ENCODE results near the gene FADS2.

FADS2 gene

GRCh38 chr11:61855939-61856680 is 28.0 kb downstream of the FADS2 start:
- CTCF ChIA-PET: no interaction called here
- no peak for DNase-seq (ENCODE audit: extremely low spot score)

GRCh38 chr11:61860054-61860903 is 32.2 kb downstream of the FADS2 start:
- TF ChIP-seq BHLHE40 (IDR thresholded peaks at IDR 0.05; ENCODE audit: borderline replicate concordance) (no peak), TARDBP (IDR thresholded peaks at IDR 0.05) (no peak), L3MBTL2 (conservative IDR thresholded peaks at IDR 0.05) (no peak), LEF1 (IDR thresholded peaks at IDR 0.05; ENCODE audit: borderline replicate concordance) (no peak), FOXM1 (IDR thresholded peaks at IDR 0.05; ENCODE audit: borderline replicate concordance) (no peak), ARNT (IDR thresholded peaks at IDR 0.05) (no peak), NFRKB (IDR thresholded peaks at IDR 0.05) (no peak), SP1 (IDR thresholded peaks at IDR 0.05) (no peak), SUZ12 (IDR thresholded peaks at IDR 0.05) (no peak), HDGF (IDR thresholded peaks at IDR 0.05; ENCODE audit: borderline replicate concordance) (no peak), FOXK2 (IDR thresholded peaks at IDR 0.05) (no peak), CTBP1 (IDR thresholded peaks at IDR 0.05; ENCODE audit: borderline replicate concordance) (no peak)
- CTCF ChIA-PET: no interaction called here
- POLR2A ChIA-PET: no interaction called here
- no peak for DNase-seq (ENCODE audit: extremely low spot score)

More at GRCh38 chr11:61855939-61856680, 28.0 kb downstream of the FADS2 start:
- TF ChIP-seq ELF4 (IDR thresholded peaks at IDR 0.05): no peak
- no peak for TF ChIP-seq L3MBTL2 (conservative IDR thresholded peaks at IDR 0.05)
- TF ChIP-seq FOXA1 (IDR thresholded peaks at IDR 0.05): no peak
- TF ChIP-seq FOXM1 (IDR thresholded peaks at IDR 0.05; ENCODE audit: borderline replicate concordance): no peak
- TF ChIP-seq LEF1 (IDR thresholded peaks at IDR 0.05; ENCODE audit: borderline replicate concordance): no peak
- TF ChIP-seq HDGF (IDR thresholded peaks at IDR 0.05; ENCODE audit: borderline replicate concordance): no peak
- TF ChIP-seq PKNOX1 (IDR thresholded peaks at IDR 0.05): no peak
- no peak for TF ChIP-seq ARNT (IDR thresholded peaks at IDR 0.05)
- TF ChIP-seq BHLHE40 (IDR thresholded peaks at IDR 0.05; ENCODE audit: borderline replicate concordance): no peak
- no peak for TF ChIP-seq TARDBP (IDR thresholded peaks at IDR 0.05)
- POLR2A ChIA-PET: no interaction called here

- no peak for DNase-seq (ENCODE audit: extremely low spot score)
- TF ChIP-seq BHLHE40 (IDR thresholded peaks at IDR 0.05; ENCODE audit: borderline replicate concordance): no peak
- TF ChIP-seq NFRKB (IDR thresholded peaks at IDR 0.05): no peak
- TF ChIP-seq FOXA1 (IDR thresholded peaks at IDR 0.05): no peak
- no peak for TF ChIP-seq ARNT (IDR thresholded peaks at IDR 0.05)
- no peak for TF ChIP-seq CTBP1 (IDR thresholded peaks at IDR 0.05; ENCODE audit: borderline replicate concordance)
- no peak for TF ChIP-seq FOXK2 (IDR thresholded peaks at IDR 0.05)
- TF ChIP-seq LEF1 (IDR thresholded peaks at IDR 0.05; ENCODE audit: borderline replicate concordance): no peak
- no peak for TF ChIP-seq SUZ12 (IDR thresholded peaks at IDR 0.05)
- TF ChIP-seq FOXM1 (IDR thresholded peaks at IDR 0.05; ENCODE audit: borderline replicate concordance): no peak
- no peak for TF ChIP-seq TARDBP (IDR thresholded peaks at IDR 0.05)
- no peak for TF ChIP-seq L3MBTL2 (conservative IDR thresholded peaks at IDR 0.05)
- ChIA-PET POLR2A (no interaction called here), CTCF (no interaction called here)
These were observed 33.5 kb downstream of the FADS2 start for GRCh38 chr11:61861634-61862033.

- no peak for DNase-seq (ENCODE audit: extremely low spot score)
- no peak for TF ChIP-seq TARDBP (IDR thresholded peaks at IDR 0.05)
- TF ChIP-seq FOXM1 (IDR thresholded peaks at IDR 0.05; ENCODE audit: borderline replicate concordance): no peak
- TF ChIP-seq HDGF (IDR thresholded peaks at IDR 0.05; ENCODE audit: borderline replicate concordance): no peak
- TF ChIP-seq FOXK2 (IDR thresholded peaks at IDR 0.05): no peak
- no peak for TF ChIP-seq L3MBTL2 (conservative IDR thresholded peaks at IDR 0.05)
- TF ChIP-seq ELF4 (IDR thresholded peaks at IDR 0.05): no peak
- no peak for TF ChIP-seq LEF1 (IDR thresholded peaks at IDR 0.05; ENCODE audit: borderline replicate concordance)
- TF ChIP-seq SP1 (IDR thresholded peaks at IDR 0.05): no peak
- no peak for TF ChIP-seq BHLHE40 (IDR thresholded peaks at IDR 0.05; ENCODE audit: borderline replicate concordance)
- no peak for TF ChIP-seq NFRKB (IDR thresholded peaks at IDR 0.05)
- no peak for TF ChIP-seq FOXA1 (IDR thresholded peaks at IDR 0.05)
- CTCF ChIA-PET: no interaction called here
- POLR2A ChIA-PET: no interaction called here
These were observed 34.8 kb downstream of the FADS2 start for GRCh38 chr11:61862714-61863547.

GRCh38 chr11:61863548-61864081 is 35.5 kb downstream of the FADS2 start:
- ChIA-PET POLR2A (no interaction called here), CTCF (no interaction called here)
- TF ChIP-seq HDGF (IDR thresholded peaks at IDR 0.05; ENCODE audit: borderline replicate concordance) (no peak), ZNF384 (IDR thresholded peaks at IDR 0.05) (no peak), NFRKB (IDR thresholded peaks at IDR 0.05) (no peak), ELF4 (IDR thresholded peaks at IDR 0.05) (no peak), SP1 (IDR thresholded peaks at IDR 0.05) (no peak), LEF1 (IDR thresholded peaks at IDR 0.05; ENCODE audit: borderline replicate concordance) (no peak), BHLHE40 (IDR thresholded peaks at IDR 0.05; ENCODE audit: borderline replicate concordance) (no peak), L3MBTL2 (conservative IDR thresholded peaks at IDR 0.05) (no peak), FOXM1 (IDR thresholded peaks at IDR 0.05; ENCODE audit: borderline replicate concordance) (no peak), CTBP1 (IDR thresholded peaks at IDR 0.05; ENCODE audit: borderline replicate concordance) (no peak), FOXA1 (IDR thresholded peaks at IDR 0.05) (no peak), PKNOX1 (IDR thresholded peaks at IDR 0.05) (no peak), SUZ12 (IDR thresholded peaks at IDR 0.05) (no peak), ARNT (IDR thresholded peaks at IDR 0.05) (no peak), TARDBP (IDR thresholded peaks at IDR 0.05) (no peak), FOXK2 (IDR thresholded peaks at IDR 0.05) (no peak)
- DNase-seq (ENCODE audit: extremely low spot score): no peak

Measured in HEK293T (cell line).